ENCODE measurements around the gene PCDHGC4. TPM values are rescaled to one million over a fixed set of nuclear protein-coding genes. Genes with fewer than 3 reads are reported as not detected.

PCDHGC4 gene
- total RNA-seq, 1 donor from 2014 or later: 4.8 TPM

- no peak for DNase-seq (ENCODE audit: low spot score)
Observed at GRCh38 chr5:141490271-141490670, 5.4 kb downstream of the PCDHGC4 start.

GRCh38 chr5:141490771-141491170, 5.9 kb downstream of the PCDHGC4 start:
- no peak for DNase-seq (ENCODE audit: low spot score)

GRCh38 chr5:141491323-141492167, 6.7 kb downstream of the PCDHGC4 start:
- no peak for DNase-seq (ENCODE audit: low spot score)

- DNase-seq (ENCODE audit: low spot score): no peak
Observed at GRCh38 chr5:141492168-141492885, 7.5 kb downstream of the PCDHGC4 start.

- no peak for DNase-seq (ENCODE audit: low spot score)
Observed at GRCh38 chr5:141493500-141494422, 8.9 kb downstream of the PCDHGC4 start.

GRCh38 chr5:141494761-141495452, 10.1 kb downstream of the PCDHGC4 start:
- DNase-seq (ENCODE audit: low spot score): no peak

GRCh38 chr5:141495453-141495811, 10.6 kb downstream of the PCDHGC4 start:
- DNase-seq (ENCODE audit: low spot score): no peak

- peak; percentile 54 for DNase-seq (ENCODE audit: low spot score)
Observed at GRCh38 chr5:141496038-141496437, 11.2 kb downstream of the PCDHGC4 start.

- no peak for DNase-seq (ENCODE audit: low spot score)
Observed at GRCh38 chr5:141501761-141502160, 16.9 kb downstream of the PCDHGC4 start.

- no peak for DNase-seq (ENCODE audit: low spot score)
Observed at GRCh38 chr5:141503681-141504080, 18.9 kb downstream of the PCDHGC4 start.

GRCh38 chr5:141504216-141504615, 19.4 kb downstream of the PCDHGC4 start:
- DNase-seq (ENCODE audit: low spot score): no peak

GRCh38 chr5:141506381-141507155, 21.7 kb downstream of the PCDHGC4 start:
- DNase-seq (ENCODE audit: low spot score): no peak

GRCh38 chr5:141507387-141508091, 22.7 kb downstream of the PCDHGC4 start:
- DNase-seq (ENCODE audit: low spot score): peak; percentile 83

- no peak for DNase-seq (ENCODE audit: low spot score)
Observed at GRCh38 chr5:141508440-141508797, 23.6 kb downstream of the PCDHGC4 start.

GRCh38 chr5:141508798-141509611, 24.2 kb downstream of the PCDHGC4 start:
- peak; percentile 97 for DNase-seq (ENCODE audit: low spot score)

- DNase-seq (ENCODE audit: low spot score): no peak
Observed at GRCh38 chr5:141510160-141510559, 25.3 kb downstream of the PCDHGC4 start.

- DNase-seq (ENCODE audit: low spot score): no peak
Observed at GRCh38 chr5:141510850-141511601, 26.2 kb downstream of the PCDHGC4 start.

- no peak for DNase-seq (ENCODE audit: low spot score)
Observed at GRCh38 chr5:141511771-141512325, 27.0 kb downstream of the PCDHGC4 start.

All from umbilical cord (tissue), 2 donors.